GM06990 (cell line): ENCODE measurements around the gene DCDC1.
A peak's percentile ranks its signal among the peaks of the same experiment; 100 is the strongest.

Source experiments
- DNase-seq: peaks from one replicate; pipeline ENCODE4 v3.0.0-alpha.2; 2011; ENCODE audit not compliant: insufficient read length; ENCODE audit errors: extremely low read depth
- H3K27me3 ChIP-seq: replicated peaks from 2 replicates; pipeline ENCODE4 v1.6.0; 2011; ENCODE audit warnings: low read length; ENCODE audit not compliant: control insufficient read depth, insufficient read depth
- H3K36me3 ChIP-seq: 2 replicates; pipeline ENCODE4 v1.5.1; 2011; ENCODE audit warnings: low read length; ENCODE audit not compliant: control insufficient read depth, insufficient read depth
- H3K4me3 ChIP-seq: replicated peaks from 2 replicates; pipeline ENCODE4 v1.5.1; 2011; ENCODE audit warnings: low read depth, mild to moderate bottlenecking, control low read depth, low read length
- CTCF ChIP-seq: IDR thresholded peaks from 2 replicates; pipeline ENCODE4 v1.5.1; 2011; ENCODE audit warnings: low read length, control low read depth, mild to moderate bottlenecking, inconsistent platforms; ENCODE audit not compliant: insufficient read depth, poor library complexity, severe bottlenecking

The DCDC1 gene

GRCh38 chr11:31351168-31351567, 18.4 kb downstream of the DCDC1 start:
- Histone ChIP-seq H3K36me3 (no peaks in the 10 kb centered on the region), H3K4me3 (no peak overlapping the region)
- DNase-seq: no peak

GRCh38 chr11:31340903-31341572, 28.5 kb downstream of the DCDC1 start:
- Histone ChIP-seq H3K4me3 (no peak overlapping the region), H3K36me3 (no peaks in the 10 kb centered on the region), H3K27me3 (no peaks in the 10 kb centered on the region; the same call in 1 of the 2 replicates)
- TF ChIP-seq CTCF: peak; percentile 79
- no peak for DNase-seq

More at GRCh38 chr11:31351168-31351567, 18.4 kb downstream of the DCDC1 start:
- no peaks in the 10 kb centered on the region for H3K27me3 ChIP-seq
- TF ChIP-seq CTCF: no peak

GRCh38 chr11:31337806-31338205, 31.7 kb downstream of the DCDC1 start:
- no peaks in the 10 kb centered on the region; the same call in 1 of the 2 replicates for H3K27me3 ChIP-seq
- no peak overlapping the region for H3K4me3 ChIP-seq
- no peak for TF ChIP-seq CTCF
- no peaks in the 10 kb centered on the region for H3K36me3 ChIP-seq
- no peak for DNase-seq

GRCh38 chr11:31328697-31329096, 40.8 kb downstream of the DCDC1 start:
- no peak for DNase-seq
- Histone ChIP-seq H3K4me3 (no peak overlapping the region), H3K27me3 (no peaks in the 10 kb centered on the region), H3K36me3 (no peaks in the 10 kb centered on the region)
- no peak for TF ChIP-seq CTCF

GRCh38 chr11:31327417-31327816, 42.1 kb downstream of the DCDC1 start:
- Histone ChIP-seq H3K36me3 (no peaks in the 10 kb centered on the region), H3K4me3 (no peak overlapping the region), H3K27me3 (no peaks in the 10 kb centered on the region)
- TF ChIP-seq CTCF: no peak
- DNase-seq: no peak
